ENCODE measurements around the gene TUBGCP6.

DNA sequence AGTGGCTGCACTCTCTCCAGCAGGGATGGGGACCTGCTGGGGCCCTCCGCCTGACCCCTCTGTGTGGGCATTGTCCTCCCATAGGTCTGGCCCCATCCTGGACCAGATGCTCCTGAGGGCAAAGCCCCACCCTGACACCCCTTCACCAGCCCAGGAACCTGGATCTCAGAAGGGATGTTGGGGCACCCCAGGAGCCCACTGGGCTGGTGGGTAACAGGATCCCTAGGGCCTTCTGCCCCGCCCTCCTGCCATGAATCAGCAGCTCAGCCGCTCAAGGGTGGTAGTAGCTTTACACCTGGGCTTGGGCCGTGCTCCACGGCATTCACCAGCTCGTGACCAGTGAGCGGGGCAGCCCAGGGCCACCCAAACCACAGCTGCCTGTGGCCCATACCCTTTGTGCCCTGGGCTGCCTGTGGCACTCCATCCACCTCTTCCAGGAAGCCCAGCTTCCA is 17.7 kb upstream of the TUBGCP6 start:
- no peak for TF ChIP-seq POLR2A (IDR thresholded peaks at IDR 0.05)
- TF ChIP-seq, protein P1, sequence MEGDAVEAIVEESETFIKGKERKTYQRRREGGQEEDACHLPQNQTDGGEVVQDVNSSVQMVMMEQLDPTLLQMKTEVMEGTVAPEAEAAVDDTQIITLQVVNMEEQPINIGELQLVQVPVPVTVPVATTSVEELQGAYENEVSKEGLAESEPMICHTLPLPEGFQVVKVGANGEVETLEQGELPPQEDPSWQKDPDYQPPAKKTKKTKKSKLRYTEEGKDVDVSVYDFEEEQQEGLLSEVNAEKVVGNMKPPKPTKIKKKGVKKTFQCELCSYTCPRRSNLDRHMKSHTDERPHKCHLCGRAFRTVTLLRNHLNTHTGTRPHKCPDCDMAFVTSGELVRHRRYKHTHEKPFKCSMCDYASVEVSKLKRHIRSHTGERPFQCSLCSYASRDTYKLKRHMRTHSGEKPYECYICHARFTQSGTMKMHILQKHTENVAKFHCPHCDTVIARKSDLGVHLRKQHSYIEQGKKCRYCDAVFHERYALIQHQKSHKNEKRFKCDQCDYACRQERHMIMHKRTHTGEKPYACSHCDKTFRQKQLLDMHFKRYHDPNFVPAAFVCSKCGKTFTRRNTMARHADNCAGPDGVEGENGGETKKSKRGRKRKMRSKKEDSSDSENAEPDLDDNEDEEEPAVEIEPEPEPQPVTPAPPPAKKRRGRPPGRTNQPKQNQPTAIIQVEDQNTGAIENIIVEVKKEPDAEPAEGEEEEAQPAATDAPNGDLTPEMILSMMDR (IDR thresholded peaks at IDR 0.05), result no peak
